Kidney (tissue), 14 donors: Measurements from ENCODE around the gene COX8A. TPM values are rescaled to one million over a fixed set of nuclear protein-coding genes. Genes with fewer than 3 reads are reported as not detected.
A peak's percentile ranks its signal among the peaks of the same experiment; 100 is the strongest.

Experiments used
- DNase-seq, 5 donors: peaks; one replicate each; pipeline ENCODE4 v3.0.0-alpha.2; 2013 to 2020
- FAIRE-seq: peaks from 2 replicates; lab custom pipeline; 2012; peaks lifted over from hg19 to GRCh38; lab: Jason Lieb, UNC
- H3K27ac ChIP-seq, 2 donors: one replicate each; pipeline ENCODE4 v1.7.0; 2013; ENCODE audit warnings: low read depth in 2 of 2, low read length in 2 of 2, inconsistent platforms in 1 of 2
- H3K27me3 ChIP-seq: one replicate; pipeline ENCODE4 v1.7.1; 2013; ENCODE audit warnings: low read length, inconsistent platforms; ENCODE audit not compliant: control insufficient read depth, insufficient read depth
- H3K36me3 ChIP-seq, 3 donors: one replicate each; pipeline versions ENCODE4 v1.7.0 to v1.7.1; 2013; ENCODE audit warnings: low read length in 3 of 3, control low read depth in 1 of 3, inconsistent platforms in 1 of 3; ENCODE audit not compliant: insufficient read depth in 3 of 3, control insufficient read depth in 2 of 3
- H3K4me1 ChIP-seq, 3 donors: one replicate each; pipeline versions ENCODE4 v1.7.0 to v1.7.1; 2013; ENCODE audit warnings: low read length in 3 of 3, inconsistent platforms in 1 of 3, low read depth in 1 of 3; ENCODE audit not compliant: control insufficient read depth in 2 of 3, insufficient read depth in 2 of 3
- H3K4me3 ChIP-seq, 3 donors: one replicate each; pipeline versions ENCODE4 v1.7.0 to v1.8.1; 2013; ENCODE audit warnings: low read length in 3 of 3, control low read depth in 1 of 3, inconsistent platforms in 1 of 3
- H3K9ac ChIP-seq, 3 donors: one replicate each; pipeline versions ENCODE4 v1.7.0 to v1.7.1; 2013; ENCODE audit warnings: low read length in 3 of 3, control low read depth in 1 of 3, inconsistent platforms in 1 of 3
- H3K9me3 ChIP-seq, 3 donors: one replicate each; pipeline versions ENCODE4 v1.7.0 to v1.7.1; 2013; ENCODE audit warnings: low read length in 3 of 3, control low read depth in 1 of 3, inconsistent platforms in 1 of 3; ENCODE audit not compliant: control insufficient read depth in 2 of 3, insufficient read depth in 1 of 3
- intact Hi-C: fragments of 100-400 bp; cut with DNase I; formaldehyde crosslinking; loops from one replicate; pipeline ENCODE4 v1.11.1; 2022
- polyA plus RNA-seq: library from polyadenylated mRNA; stranded (reverse); fragments of 350-450 nt; fragmentation: Illumina TruSeq; extraction: RNeasy Lipid Tissue Mini Kit (QIAGEN cat#74804); gene quantifications from one replicate; pipeline ENCODE4 v1.2.3, GENCODE V29; 2014; ENCODE audit warnings: low read depth, low replicate concordance; ENCODE audit not compliant: insufficient read depth
- total RNA-seq: library from RNA; stranded (reverse); fragmentation: NEBNext Ultra II Directional; extraction: Animal tissue kit (Norgen Biotek cat#: 25700); gene quantifications from one replicate; pipeline ENCODE4 v1.2.1, GENCODE V29; 2021
- TF ChIP-seq, protein P1 (sequence below): IDR thresholded peaks from 3 replicates; pipeline ENCODE4 v1.5.1; 2012; ENCODE audit warnings: mild to moderate bottlenecking, moderate library complexity, borderline replicate concordance; ENCODE audit not compliant: insufficient read depth; ENCODE audit errors: extremely low read depth
- donor health status: control.
- donor health status: control.
- donor health status: control.
- donor health status: control.
- donor health status: control.
- donor health status: DM: yes; HTN: yes; CAD: no.
- donor health status: Normal renal cell carcinoma (clear cell type).

The COX8A gene
- total and polyA plus RNA-seq, 2 donors from 2014 or later = 320 to 2,092 TPM

DNA sequence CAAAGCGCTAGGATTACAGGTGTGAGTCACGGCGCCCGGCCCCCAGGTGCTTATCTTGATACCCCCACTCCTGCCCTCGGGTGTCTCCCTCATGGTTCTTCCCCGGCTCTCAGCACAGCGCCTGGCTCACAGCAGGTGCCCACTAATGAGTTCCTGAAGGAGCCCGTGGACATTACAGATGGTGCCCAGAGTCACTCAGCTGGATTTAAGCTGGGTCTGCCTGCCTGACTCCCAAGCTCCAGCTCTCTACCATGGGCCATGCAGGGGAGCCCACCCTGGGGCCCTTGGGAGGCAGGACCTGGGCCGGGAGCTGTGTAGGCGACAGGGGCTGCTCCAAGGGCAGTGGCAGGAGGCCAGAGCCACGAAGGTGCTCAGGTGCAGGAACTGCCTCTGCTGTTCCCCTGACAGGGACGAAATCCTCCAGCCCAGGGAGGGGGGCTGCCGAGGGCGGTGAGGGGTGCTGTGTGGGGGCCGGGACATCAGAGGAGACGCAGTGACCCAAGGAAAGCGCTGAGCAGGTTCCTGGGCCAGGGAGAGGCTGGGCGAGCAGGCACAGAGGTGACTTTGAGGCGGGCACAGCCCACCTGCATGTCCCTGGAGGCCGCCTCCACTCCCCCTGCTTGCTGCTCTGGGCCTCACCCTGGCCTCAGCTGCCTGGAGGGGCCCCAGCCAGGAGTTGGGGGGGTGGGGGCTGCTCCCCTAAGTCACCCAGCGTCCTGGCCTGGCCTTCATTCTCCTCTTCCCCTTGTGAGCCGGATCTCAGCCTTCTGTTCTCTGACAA lies 46.7 kb downstream of the COX8A start:
- no peaks in the 10 kb centered on the region for H3K36me3 ChIP-seq
- H3K4me3 ChIP-seq = no peak overlapping the region
- intact Hi-C loops = no loop called here
- TF ChIP-seq, protein P1, sequence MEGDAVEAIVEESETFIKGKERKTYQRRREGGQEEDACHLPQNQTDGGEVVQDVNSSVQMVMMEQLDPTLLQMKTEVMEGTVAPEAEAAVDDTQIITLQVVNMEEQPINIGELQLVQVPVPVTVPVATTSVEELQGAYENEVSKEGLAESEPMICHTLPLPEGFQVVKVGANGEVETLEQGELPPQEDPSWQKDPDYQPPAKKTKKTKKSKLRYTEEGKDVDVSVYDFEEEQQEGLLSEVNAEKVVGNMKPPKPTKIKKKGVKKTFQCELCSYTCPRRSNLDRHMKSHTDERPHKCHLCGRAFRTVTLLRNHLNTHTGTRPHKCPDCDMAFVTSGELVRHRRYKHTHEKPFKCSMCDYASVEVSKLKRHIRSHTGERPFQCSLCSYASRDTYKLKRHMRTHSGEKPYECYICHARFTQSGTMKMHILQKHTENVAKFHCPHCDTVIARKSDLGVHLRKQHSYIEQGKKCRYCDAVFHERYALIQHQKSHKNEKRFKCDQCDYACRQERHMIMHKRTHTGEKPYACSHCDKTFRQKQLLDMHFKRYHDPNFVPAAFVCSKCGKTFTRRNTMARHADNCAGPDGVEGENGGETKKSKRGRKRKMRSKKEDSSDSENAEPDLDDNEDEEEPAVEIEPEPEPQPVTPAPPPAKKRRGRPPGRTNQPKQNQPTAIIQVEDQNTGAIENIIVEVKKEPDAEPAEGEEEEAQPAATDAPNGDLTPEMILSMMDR = no peak
- no peaks in the 10 kb centered on the region for H3K27me3 ChIP-seq
- peak overlapping the region; percentile 32 for H3K27ac ChIP-seq
- FAIRE-seq (no peak), DNase-seq (peak in 4 of 5 donors; percentile 66 to 77 (median 68))
- no peak overlapping the region for H3K9ac ChIP-seq
- peaks cover 0 to 18% (median 4%) of the 10 kb centered on the region in 3 donors for H3K4me1 ChIP-seq
- H3K9me3 ChIP-seq = no peaks in the 10 kb centered on the region

DNA sequence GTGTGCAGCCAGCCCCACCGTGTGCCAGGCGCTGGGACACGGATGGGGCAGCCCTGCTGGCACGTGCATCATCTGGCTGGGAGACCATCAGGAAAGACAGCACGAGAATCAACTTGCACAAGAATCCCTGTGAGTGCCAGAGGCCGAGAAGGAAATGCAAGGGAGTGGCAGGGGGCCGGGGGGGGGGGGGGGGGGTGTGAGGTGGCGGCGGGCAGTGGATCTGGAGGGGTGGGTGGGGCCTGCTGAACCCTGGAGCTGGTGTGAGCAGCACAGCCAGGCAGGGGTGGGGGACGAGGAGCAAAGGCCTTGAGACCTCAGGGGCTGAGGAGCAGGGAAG lies 47.3 kb downstream of the COX8A start:
- Histone ChIP-seq H3K27ac (peak overlapping the region; percentile 32), H3K36me3 (no peaks in the 10 kb centered on the region), H3K9me3 (no peaks in the 10 kb centered on the region), H3K4me1 (peaks cover 0 to 18% (median 4%) of the 10 kb centered on the region in 3 donors), H3K9ac (no peak overlapping the region), H3K4me3 (no peak overlapping the region), H3K27me3 (no peaks in the 10 kb centered on the region)
- TF ChIP-seq, protein P1 = no peak
- DNase-seq = peak in 3 of 5 donors; percentile 30 to 60 (median 43)
- intact Hi-C loops = no loop called here
- FAIRE-seq = no peak

DNA sequence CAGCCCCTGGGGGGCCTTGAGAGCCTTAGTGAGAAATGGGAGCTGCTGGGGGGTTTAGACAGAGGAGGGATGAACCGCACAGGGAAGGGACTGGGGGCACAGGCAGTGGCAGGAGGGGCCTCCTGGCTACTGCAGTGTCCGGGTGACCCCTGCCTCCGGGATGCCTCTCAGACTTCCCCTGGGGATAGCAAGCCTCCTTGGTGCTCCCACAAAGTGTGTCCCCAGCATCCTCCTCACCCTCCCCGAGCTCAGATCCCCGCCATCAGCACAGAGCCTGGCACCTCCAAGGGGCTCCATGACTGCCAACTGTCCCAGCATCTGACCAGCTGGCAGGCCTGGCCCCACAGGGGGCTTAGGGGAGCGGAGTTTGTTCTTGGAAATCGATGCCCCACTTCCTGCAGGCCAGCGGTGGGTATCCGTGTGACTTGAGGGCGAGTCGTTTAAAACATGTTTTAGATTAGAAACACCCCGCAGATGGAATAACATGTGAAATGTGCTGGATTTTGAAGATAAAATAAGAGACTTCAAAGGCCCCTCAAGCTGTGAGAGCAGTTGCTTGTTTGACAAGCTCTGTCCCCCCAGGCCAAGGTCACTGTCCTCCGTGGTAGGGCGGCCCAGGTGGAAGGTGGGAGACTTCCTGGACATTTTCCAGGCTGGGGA lies 47.8 kb downstream of the COX8A start:
- TF ChIP-seq, protein P1 = no peak
- intact Hi-C loops = no loop called here
- no peaks in the 10 kb centered on the region for H3K9me3 ChIP-seq
- DNase-seq (no peak), FAIRE-seq (no peak)
- H3K27ac ChIP-seq = no peak overlapping the region
- H3K27me3 ChIP-seq = no peaks in the 10 kb centered on the region
- H3K4me1 ChIP-seq = peaks cover 0 to 18% (median 4%) of the 10 kb centered on the region in 3 donors
- H3K36me3 ChIP-seq = no peaks in the 10 kb centered on the region
- H3K9ac ChIP-seq = no peak overlapping the region
- H3K4me3 ChIP-seq = no peak overlapping the region
